HEK293T (cell line): ENCODE results near the gene SH2D3A.

Experiments
- ARNT ChIP-seq: fragments of 450-650 bp; IDR thresholded peaks from 2 replicates; pipeline ENCODE4 v1.6.1; 2017; ENCODE audit warnings: mild to moderate bottlenecking
- BHLHE40 ChIP-seq: fragments of 450-650 bp; IDR thresholded peaks from 2 replicates; pipeline ENCODE4 v1.6.1; 2016; ENCODE audit warnings: mild to moderate bottlenecking, moderate library complexity, borderline replicate concordance
- CTBP1 ChIP-seq: fragments of 450-650 bp; IDR thresholded peaks from 2 replicates; pipeline ENCODE4 v1.6.1; 2016; ENCODE audit warnings: borderline replicate concordance
- ELF4 ChIP-seq: fragments of 450-650 bp; IDR thresholded peaks from 2 replicates; pipeline ENCODE4 v1.6.1; 2017; ENCODE audit warnings: antibody characterized with exemption
- FOXK2 ChIP-seq: fragments of 450-650 bp; IDR thresholded peaks from 2 replicates; pipeline ENCODE4 v1.6.1; 2016; ENCODE audit warnings: mild to moderate bottlenecking
- FOXM1 ChIP-seq: fragments of 450-650 bp; IDR thresholded peaks from 2 replicates; pipeline ENCODE4 v1.6.1; 2017; ENCODE audit warnings: mild to moderate bottlenecking, borderline replicate concordance
- HDGF ChIP-seq: fragments of 450-650 bp; IDR thresholded peaks from 2 replicates; pipeline ENCODE4 v1.6.1; 2017; ENCODE audit warnings: antibody characterized with exemption, borderline replicate concordance
- SP1 ChIP-seq: fragments of 450-650 bp; IDR thresholded peaks from 2 replicates; pipeline ENCODE4 v1.6.1; 2017
- TARDBP ChIP-seq: fragments of 450-650 bp; IDR thresholded peaks from 2 replicates; pipeline ENCODE4 v1.6.1; 2016

- TF ChIP-seq HDGF (no peak), FOXK2 (no peak), SP1 (no peak), FOXM1 (peak; percentile 36; the same call in 1 of the 2 replicates), BHLHE40 (no peak), CTBP1 (no peak), TARDBP (no peak), ELF4 (no peak), ARNT (no peak)
Measured at GRCh38 chr19:6740589-6741343, 26.5 kb downstream of the SH2D3A start.
